HCT116 (cell line): Measurements from ENCODE around the gene BABAM2. TPM values are rescaled to one million over a fixed set of nuclear protein-coding genes. Genes with fewer than 3 reads are reported as not detected.

ENCODE experiments used
- ATAC-seq: fragments of 200-7000 bp; cut with Tn5 transposase; 2 replicates; pipeline ENCODE4 v1.9.1; 2020; ENCODE audit warnings: mild to moderate bottlenecking, moderate library complexity
- BruUV-seq: library from RNA; stranded (reverse); fragments of 400-500 nt; replicated peaks from 2 replicates; lab custom pipeline; 2021; lab: Mats Ljungman, UMichigan
- CTCF ChIA-PET: fragments of 300-600 bp; sonication (Branson Sonifier 250); formaldehyde crosslinking; loops from one replicate; lab custom pipeline; 2021; ENCODE audit warnings: antibody characterized with exemption; lab: Charles Lee
- POLR2A ChIA-PET: fragments of 300-600, 350-600 bp; sonication (Branson Sonifier 250); formaldehyde crosslinking; loops from one replicate; lab custom pipeline; 2021; ENCODE audit warnings: antibody characterized with exemption; lab: Charles Lee
- RAD21 ChIA-PET, 2 experiments: fragments of 300-600 bp; sonication (Branson Sonifier 250); formaldehyde crosslinking; loops; one replicate each; lab custom pipeline; 2023; ENCODE audit warnings: low total read pairs in 2 of 2; ENCODE audit not compliant: uncharacterized antibody in 2 of 2, unreplicated experiment in 2 of 2, low non-redundant PET in 1 of 2; lab: Charles Lee
- DNase-seq: peaks from one replicate; pipeline ENCODE4 v3.0.0-alpha.2; 2010; ENCODE audit warnings: low read depth, low spot score
- H2AFZ ChIP-seq: fragments of 200-600 bp; shearing (Covaris generic), sonication (generic); 2 replicates; pipeline ENCODE4 v1.6.1; 2017; ENCODE audit warnings: low read depth, mixed run types, mixed read lengths, antibody characterized with exemption, low read length; ENCODE audit not compliant: poor library complexity, severe bottlenecking
- H3K27ac ChIP-seq: 2 replicates; pipeline ENCODE4 v1.5.1; 2012; ENCODE audit warnings: low read depth, low read length
- H3K27me3 ChIP-seq: fragments of 200-600 bp; sonication (generic); 2 replicates; pipeline ENCODE4 v1.6.1; 2016; ENCODE audit warnings: mixed run types, low read length, mixed read lengths; ENCODE audit not compliant: insufficient read depth
- H3K36me3 ChIP-seq, 2 experiments: fragments of 200-500 bp in 1 of 2; fragments of 200-600 bp in 1 of 2; sonication (Bioruptor generic) in 1 of 2; sonication (generic) in 1 of 2; 2 replicates each; pipeline versions ENCODE4 v1.5.1 to v1.6.1; 2014 to 2016; ENCODE audit warnings: low read length in 2 of 2, inconsistent platforms in 1 of 2, mixed read lengths in 1 of 2, mixed run types in 1 of 2; ENCODE audit not compliant: insufficient read depth in 2 of 2, control insufficient read depth in 1 of 2
- H3K4me1 ChIP-seq, 2 experiments: fragments of 200-600 bp in 1 of 2; sonication (generic) in 1 of 2; 2 replicates each; pipeline versions ENCODE4 v1.5.1 to v1.6.1; 2012 to 2017; ENCODE audit warnings: low read length in 2 of 2, inconsistent platforms in 1 of 2, mild to moderate bottlenecking in 1 of 2, mixed read lengths in 1 of 2, mixed run types in 1 of 2, moderate library complexity in 1 of 2; ENCODE audit not compliant: insufficient read depth in 2 of 2, control insufficient read depth in 1 of 2
- H3K4me2 ChIP-seq: fragments of 200-600 bp; sonication (generic); 2 replicates; pipeline ENCODE4 v1.6.1; 2017; ENCODE audit warnings: mixed run types, low read length, mixed read lengths
- H3K4me3 ChIP-seq, 2 experiments: fragments of 200-600 bp in 1 of 2; sonication (generic) in 1 of 2; replicated peaks in 1 of 2; 2 replicates each; pipeline ENCODE4 v1.5.1; 2011 to 2016; ENCODE audit warnings: low read length in 2 of 2, control low read depth in 1 of 2, low read depth in 1 of 2, mild to moderate bottlenecking in 1 of 2, mixed read lengths in 1 of 2, mixed run types in 1 of 2
- H3K79me2 ChIP-seq: fragments of 200-600 bp; sonication (generic); 2 replicates; pipeline ENCODE4 v1.6.1; 2017; ENCODE audit warnings: mild to moderate bottlenecking, mixed run types, low read length, moderate library complexity, mixed read lengths; ENCODE audit not compliant: insufficient read depth
- H3K9ac ChIP-seq: fragments of 200-600 bp; sonication (generic); 2 replicates; pipeline ENCODE4 v1.6.1; 2016; ENCODE audit warnings: low read length, mixed read lengths
- H3K9me2 ChIP-seq: fragments of 200-600 bp; sonication (generic), shearing (Covaris generic); 2 replicates; pipeline ENCODE4 v1.6.1; 2017; ENCODE audit warnings: mixed run types, mild to moderate bottlenecking, moderate library complexity; ENCODE audit not compliant: insufficient read depth
- H3K9me3 ChIP-seq, 2 experiments: fragments of 200-500 bp in 1 of 2; fragments of 200-600 bp in 1 of 2; sonication (Bioruptor generic) in 1 of 2; sonication (generic) in 1 of 2; 2 replicates each; pipeline ENCODE4 v1.6.1; 2014 to 2017; ENCODE audit warnings: low read length in 2 of 2, mixed read lengths in 2 of 2, inconsistent platforms in 1 of 2, low read depth in 1 of 2, mild to moderate bottlenecking in 1 of 2, mixed run types in 1 of 2, moderate library complexity in 1 of 2; ENCODE audit not compliant: control insufficient read depth in 1 of 2, insufficient read depth in 1 of 2
- H4K20me1 ChIP-seq: fragments of 200-600 bp; sonication (generic), shearing (Covaris generic); 2 replicates; pipeline ENCODE4 v1.6.1; 2017; ENCODE audit warnings: mixed run types, mild to moderate bottlenecking, moderate library complexity; ENCODE audit not compliant: insufficient read depth
- ATF3 ChIP-seq: IDR thresholded peaks from 2 replicates; pipeline ENCODE4 v1.6.1; 2012
- CBX3 ChIP-seq: IDR thresholded peaks from 2 replicates; pipeline ENCODE4 v1.6.1; 2012; ENCODE audit warnings: low read depth
- CTCF ChIP-seq, 3 experiments: fragments of 200-600 bp in 1 of 3; sonication (generic) in 1 of 3; IDR thresholded peaks in 2 of 3; conservative IDR thresholded peaks in 1 of 3; 2 replicates each; pipeline ENCODE4 v1.5.1; 2012 to 2017; ENCODE audit warnings: low read depth in 2 of 3, low read length in 2 of 3, antibody characterized with exemption in 1 of 3, borderline replicate concordance in 1 of 3, control low read depth in 1 of 3, mild to moderate bottlenecking in 1 of 3, mixed read lengths in 1 of 3, mixed run types in 1 of 3, moderate library complexity in 1 of 3; ENCODE audit not compliant: insufficient read depth in 1 of 3
- ELF1 ChIP-seq: IDR thresholded peaks from 2 replicates; pipeline ENCODE4 v1.6.1; 2012; ENCODE audit warnings: low read depth, borderline replicate concordance
- POLR2AphosphoS5 ChIP-seq: IDR thresholded peaks from 2 replicates; pipeline ENCODE4 v1.6.1; 2011; ENCODE audit warnings: mild to moderate bottlenecking, low read depth, low read length, moderate library complexity
- RAD21 ChIP-seq: IDR thresholded peaks from 2 replicates; pipeline ENCODE4 v1.6.1; 2012; ENCODE audit warnings: low read depth, mild to moderate bottlenecking
- TCF7L2 ChIP-seq: IDR thresholded peaks from 2 replicates; pipeline ENCODE4 v1.7.0; 2011; ENCODE audit warnings: borderline replicate concordance, inconsistent platforms; ENCODE audit not compliant: insufficient read depth, insufficient read length; ENCODE audit errors: extremely low read depth
- ZFX ChIP-seq: fragments of 450-650 bp; IDR thresholded peaks from 2 replicates; pipeline ENCODE4 v1.6.1; 2017
- intact Hi-C: fragments of 100-400 bp; cut with micrococcal nuclease; formaldehyde crosslinking; loops from 2 replicates; pipeline ENCODE4 v1.10.0; 2022
- total RNA-seq: library from RNA; stranded (reverse); gene quantifications from one replicate; pipeline ENCODE4 v1.2.1, GENCODE V29; 2021; ENCODE audit not compliant: unreplicated experiment

The BABAM2 gene
- total RNA-seq, 1 experiment from 2014 or later: 23.8 TPM

DNA sequence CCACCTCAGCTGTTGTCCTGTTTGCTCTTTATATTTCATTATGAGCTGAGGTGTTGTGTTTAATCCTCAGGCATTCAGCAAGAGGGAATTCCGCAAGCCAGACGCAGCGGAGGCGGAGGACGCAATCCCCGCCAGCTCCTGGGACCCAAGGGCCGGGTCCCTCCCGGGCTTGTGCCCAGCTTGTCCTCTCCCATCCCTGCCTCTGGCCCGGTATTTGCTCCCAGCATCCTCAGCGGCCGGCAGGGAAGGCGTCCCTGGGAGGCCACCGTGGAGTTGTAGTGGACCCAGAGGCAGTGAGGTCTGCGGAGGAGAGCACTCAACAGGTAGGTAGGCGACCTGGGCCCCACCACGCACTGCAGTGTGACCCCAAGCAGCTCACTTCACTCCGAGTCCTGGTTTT is 459.7 kb downstream of the BABAM2 start:
- H3K9ac ChIP-seq: no peak overlapping the region
- no peak overlapping the region for H3K27ac ChIP-seq
- no peak overlapping the region for H3K4me2 ChIP-seq
- ChIA-PET RAD21 (no interaction called here), POLR2A (no interaction called here), CTCF (no interaction called here)
- intact Hi-C loops: no loop called here
- no peak overlapping the region for H3K4me3 ChIP-seq
- TF ChIP-seq CTCF (IDR thresholded peaks at IDR 0.05 in 2 of 3, conservative IDR thresholded peaks at IDR 0.05 in 1 of 3; ENCODE audit: borderline replicate concordance in 1 of 3, insufficient read depth in 1 of 3, low read depth in 2 of 3, low read length in 2 of 3): no peak
- no peak for TF ChIP-seq TCF7L2
- TF ChIP-seq ELF1: no peak
- TF ChIP-seq ATF3: no peak
- no peaks in the 10 kb centered on the region for H3K36me3 ChIP-seq
- H4K20me1 ChIP-seq: no peaks in the 10 kb centered on the region
- no peak for DNase-seq
- 0 out of 4 replicates have a peak, but pooled peaks cover 0 to under 1% of the 10 kb centered on the region in 2 experiments for H3K4me1 ChIP-seq
- no peaks in the 10 kb centered on the region for H3K27me3 ChIP-seq
- no TSS peak for BruUV-seq
- H3K9me3 ChIP-seq: no peaks in the 10 kb centered on the region
- H3K79me2 ChIP-seq: no peaks in the 10 kb centered on the region
- ATAC-seq: no peak
- no peak overlapping the region for H2AFZ ChIP-seq
- no peaks in the 10 kb centered on the region for H3K9me2 ChIP-seq

DNA sequence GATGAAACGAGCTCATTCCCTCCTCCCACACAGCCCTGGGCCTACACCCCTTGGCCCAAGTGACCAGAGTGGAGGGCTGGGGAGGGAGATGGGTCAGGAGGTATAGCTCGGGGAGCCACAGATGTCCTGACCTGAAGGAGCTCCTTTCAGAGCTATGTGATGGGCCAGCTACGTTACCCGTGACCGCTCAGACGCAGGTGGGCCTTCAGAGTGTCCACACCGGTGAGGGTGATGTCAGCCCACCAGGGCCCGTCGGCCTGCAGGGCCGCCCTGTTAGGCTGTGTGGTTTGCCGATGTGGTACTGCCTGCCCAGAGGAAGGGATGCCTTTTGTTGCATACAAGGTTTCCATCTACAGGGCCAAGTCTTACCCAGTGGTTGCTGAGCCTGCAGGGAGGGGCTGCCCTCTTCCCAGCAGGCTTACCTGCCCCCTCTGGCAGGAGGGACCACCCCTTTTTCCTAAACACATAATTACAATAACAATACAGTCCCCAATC is 460.3 kb downstream of the BABAM2 start:
- Histone ChIP-seq H4K20me1 (no peaks in the 10 kb centered on the region), H3K27ac (no peak overlapping the region), H2AFZ (no peak overlapping the region), H3K4me2 (no peak overlapping the region), H3K9me2 (no peaks in the 10 kb centered on the region), H3K9ac (no peak overlapping the region), H3K79me2 (no peaks in the 10 kb centered on the region), H3K27me3 (no peaks in the 10 kb centered on the region), H3K9me3 (no peaks in the 10 kb centered on the region), H3K36me3 (no peaks in the 10 kb centered on the region), H3K4me1 (peaks cover 0 to 7% of the 10 kb centered on the region in 2 experiments; a peak in 1 of 4 replicates), H3K4me3 (no peak overlapping the region)
- CTCF ChIA-PET: no interaction called here
- RAD21 ChIA-PET: no interaction called here
- ATAC-seq (no peak), DNase-seq (no peak)
- POLR2A ChIA-PET: no interaction called here
- no TSS peak for BruUV-seq
- no peak for TF ChIP-seq POLR2AphosphoS5
- TF ChIP-seq CBX3: no peak
- TF ChIP-seq ZFX: no peak
- no peak for TF ChIP-seq RAD21
- no peak for TF ChIP-seq ATF3
- intact Hi-C loops: no loop called here
